GM23338 (cell line): Measurements from ENCODE around the gene ADGRL3. TPM values are rescaled to one million over a fixed set of nuclear protein-coding genes. Genes with fewer than 3 reads are reported as not detected.

Source experiments
- ATAC-seq: fragments of 200-7000 bp; cut with Tn5 transposase; 3 replicates; pipeline ENCODE4 v1.9.1; 2020
- DNase-seq: peaks from one replicate; pipeline ENCODE4 v3.0.0-alpha.2; 2015; ENCODE audit warnings: low spot score
- H2AFZ ChIP-seq: fragments of 200-600 bp; sonication (generic); 2 replicates; pipeline ENCODE4 v1.8.0; 2016; ENCODE audit warnings: antibody characterized with exemption, mild to moderate bottlenecking, moderate library complexity
- H3F3A ChIP-seq: fragments of 200-600 bp; sonication (generic); replicated peaks from 2 replicates; pipeline ENCODE4 v1.8.0; 2017; ENCODE audit warnings: antibody characterized with exemption, mixed run types, low read depth
- H3K27ac ChIP-seq: fragments of 200-600 bp; sonication (generic); 2 replicates; pipeline ENCODE4 v1.6.1; 2016; ENCODE audit warnings: low read depth
- H3K27me3 ChIP-seq: fragments of 200-600 bp; sonication (generic); 2 replicates; pipeline ENCODE4 v1.8.0; 2016; ENCODE audit warnings: mild to moderate bottlenecking, mixed run types, moderate library complexity; ENCODE audit not compliant: insufficient read depth
- H3K36me3 ChIP-seq: fragments of 200-600 bp; sonication (generic); 2 replicates; pipeline ENCODE4 v1.8.0; 2016; ENCODE audit warnings: mild to moderate bottlenecking; ENCODE audit not compliant: insufficient read depth
- H3K4me1 ChIP-seq: fragments of 200-600 bp; sonication (generic); 2 replicates; pipeline ENCODE4 v1.8.0; 2016; ENCODE audit warnings: mild to moderate bottlenecking, moderate library complexity; ENCODE audit not compliant: insufficient read depth
- H3K4me2 ChIP-seq: fragments of 200-600 bp; sonication (generic); 2 replicates; pipeline ENCODE4 v1.7.1; 2017; ENCODE audit warnings: mixed run types
- H3K4me3 ChIP-seq: fragments of 200-600 bp; sonication (generic); 2 replicates; pipeline ENCODE4 v1.6.1; 2016; ENCODE audit warnings: mixed run types
- H3K79me2 ChIP-seq: fragments of 200-600 bp; sonication (generic); replicated peaks from 2 replicates; pipeline ENCODE4 v1.8.0; 2017; ENCODE audit warnings: mild to moderate bottlenecking; ENCODE audit not compliant: insufficient read depth
- H3K9me2 ChIP-seq: fragments of 200-600 bp; sonication (generic); 2 replicates; pipeline ENCODE4 v1.8.0; 2017; ENCODE audit not compliant: insufficient read depth
- H4K20me1 ChIP-seq: fragments of 200-600 bp; sonication (generic); replicated peaks from 2 replicates; pipeline ENCODE4 v1.8.0; 2017; ENCODE audit warnings: mild to moderate bottlenecking; ENCODE audit not compliant: insufficient read depth
- H3K27ac Mint-ChIP-seq: 2 replicates; pipeline ENCODE4 v1.8.0; 2020; ENCODE audit warnings: inconsistent platforms, mild to moderate bottlenecking, moderate library complexity, mixed read lengths
- H3K27me3 Mint-ChIP-seq: 3 replicates; pipeline ENCODE4 v1.8.0; 2022; ENCODE audit warnings: low read depth, mild to moderate bottlenecking, moderate library complexity, mixed read lengths, inconsistent platforms; ENCODE audit not compliant: insufficient read depth, poor library complexity
- H3K36me3 Mint-ChIP-seq: 3 replicates; pipeline ENCODE4 v1.8.0; 2021; ENCODE audit warnings: low read depth, mild to moderate bottlenecking, inconsistent platforms, moderate library complexity, mixed read lengths
- H3K4me1 Mint-ChIP-seq: 3 replicates; pipeline ENCODE4 v1.8.0; 2020; ENCODE audit warnings: mild to moderate bottlenecking, inconsistent platforms, mixed read lengths
- H3K4me3 Mint-ChIP-seq: 3 replicates; pipeline ENCODE4 v1.8.0; 2021; ENCODE audit warnings: moderate library complexity, mild to moderate bottlenecking, inconsistent platforms, mixed read lengths
- H3K9me3 Mint-ChIP-seq: 3 replicates; pipeline ENCODE4 v1.8.0; 2020; ENCODE audit warnings: moderate library complexity, mild to moderate bottlenecking, inconsistent platforms, mixed read lengths
- CREB1 ChIP-seq: fragments of 250-450 bp; sonication (Bioruptor Pico); IDR thresholded peaks from 2 replicates; pipeline ENCODE4 v1.5.0; 2020; ENCODE audit warnings: low read depth, mild to moderate bottlenecking, moderate library complexity
- EZH2 ChIP-seq: fragments of 200-600 bp; sonication (generic); IDR thresholded peaks from one replicate; pipeline ENCODE4 v1.8.0; 2017; ENCODE audit warnings: antibody characterized with exemption, mild to moderate bottlenecking, low read depth; ENCODE audit not compliant: unreplicated experiment
- EZH2phosphoT487 ChIP-seq: fragments of 200-600 bp; sonication (generic); IDR thresholded peaks from one replicate; pipeline ENCODE4 v1.8.1; 2018; ENCODE audit warnings: antibody characterized with exemption; ENCODE audit not compliant: unreplicated experiment
- JUNB ChIP-seq: IDR thresholded peaks from one replicate; pipeline ENCODE4 v1.6.1; 2016; ENCODE audit warnings: antibody characterized with exemption; ENCODE audit not compliant: unreplicated experiment
- NANOG ChIP-seq: IDR thresholded peaks from 2 replicates; pipeline ENCODE4 v1.6.1; 2016; ENCODE audit warnings: antibody characterized with exemption, borderline replicate concordance
- POLR2AphosphoS5 ChIP-seq: IDR thresholded peaks from 2 replicates; pipeline ENCODE4 v1.6.1; 2016; ENCODE audit warnings: antibody characterized with exemption, low read depth
- STAT1 ChIP-seq: IDR thresholded peaks from one replicate; pipeline ENCODE4 v1.6.1; 2016; ENCODE audit warnings: antibody characterized with exemption; ENCODE audit not compliant: unreplicated experiment
- ZNF114 ChIP-seq: fragments of 250-450 bp; sonication (Bioruptor Pico); IDR thresholded peaks from 2 replicates; pipeline ENCODE4 v1.5.0; 2020; ENCODE audit warnings: mild to moderate bottlenecking, moderate library complexity
- ZNF331 ChIP-seq: fragments of 250-450 bp; sonication (Bioruptor Pico); IDR thresholded peaks from 2 replicates; pipeline ENCODE4 v1.5.0; 2020; ENCODE audit warnings: low read depth, mild to moderate bottlenecking, moderate library complexity
- polyA plus RNA-seq: library from polyadenylated mRNA; unstranded; fragments of >200 nt; fragmentation: Nextera tagmentation; extraction: Ambion mirVana; gene quantifications from 2 replicates; pipeline ENCODE4 v1.2.1, GENCODE V29; 2016
- total RNA-seq: library from RNA; depleted of rRNA; stranded (reverse); fragments of >200 nt; shearing (Covaris generic); gene quantifications from 2 replicates; pipeline ENCODE4 v1.2.3, GENCODE V29; 2014
- TF ChIP-seq, protein P1 (sequence below), 2 experiments: fragments of 200-600 bp in 1 of 2; sonication (generic) in 1 of 2; conservative IDR thresholded peaks; 2 replicates each; pipeline versions ENCODE4 v1.5.1 to v1.6.1; 2016 to 2017; ENCODE audit warnings: antibody characterized with exemption in 2 of 2, low read depth in 2 of 2, mild to moderate bottlenecking in 2 of 2, moderate library complexity in 1 of 2
- TF ChIP-seq, protein P2 (sequence below): fragments of 250-450 bp; sonication (Bioruptor Pico); IDR thresholded peaks from 2 replicates; pipeline ENCODE4 v1.5.0; 2020; ENCODE audit warnings: mild to moderate bottlenecking, moderate library complexity
- TF ChIP-seq, protein P3 (sequence below): IDR thresholded peaks from 2 replicates; pipeline ENCODE4 v1.6.1; 2016; ENCODE audit warnings: antibody characterized with exemption

ADGRL3 gene
- total and polyA plus RNA-seq, 2 experiments from 2014 or later = 9.7 to 16.5 TPM

DNA sequence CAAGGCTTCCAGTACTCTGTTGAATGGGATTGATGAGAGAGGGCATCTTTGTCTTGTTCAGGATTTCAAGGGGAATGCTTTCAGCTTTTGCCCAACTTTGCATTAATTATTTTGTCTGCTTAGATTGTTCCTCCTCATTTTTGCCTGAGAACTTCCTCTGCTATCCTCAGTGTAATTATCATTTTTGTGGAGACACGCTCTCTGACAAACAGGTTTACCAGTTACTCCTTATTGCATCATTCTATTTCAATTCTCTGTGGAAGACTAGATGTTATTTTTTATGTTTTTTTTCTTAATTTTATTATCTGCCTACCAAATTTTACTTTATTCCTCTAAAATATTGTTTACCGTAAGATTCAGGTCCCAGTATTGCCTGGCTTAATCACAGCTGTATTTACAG, 349.2 kb downstream of the ADGRL3 start (continued):
- TF ChIP-seq EZH2phosphoT487 (no peak), STAT1 (no peak), POLR2AphosphoS5 (no peak), CREB1 (CRISPR knock-in tag) (no peak), NANOG (no peak)

DNA sequence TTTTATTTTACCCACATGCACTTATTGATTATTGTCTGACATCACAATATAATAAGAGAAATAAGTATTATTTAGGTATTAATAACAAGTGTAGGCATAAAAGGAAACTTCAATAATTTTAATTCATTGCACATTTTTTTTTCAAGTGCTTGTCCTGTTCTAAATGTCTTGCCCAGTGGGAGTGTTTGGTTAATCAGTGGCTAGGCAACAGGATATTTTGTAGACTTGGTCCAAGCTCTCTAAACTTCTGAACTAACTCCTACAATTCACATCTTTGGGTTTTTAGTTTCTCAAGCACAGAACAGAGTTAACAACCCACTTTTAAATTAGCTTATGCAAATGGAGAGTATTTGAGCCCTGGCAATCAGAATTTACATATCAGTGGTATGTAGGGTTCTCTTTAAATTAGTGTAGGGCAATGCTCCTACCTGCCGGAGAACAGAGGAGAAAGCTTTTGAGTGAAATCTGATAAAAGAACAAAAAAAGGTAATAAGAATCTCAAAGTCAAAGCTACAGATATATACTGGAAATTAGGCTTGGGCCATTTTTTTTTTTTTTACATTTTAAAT, 353.5 kb downstream of the ADGRL3 start:
- no peak overlapping the region for H3K4me2 ChIP-seq
- ATAC-seq = peak; percentile 88
- H3K9me2 ChIP-seq = no peaks in the 10 kb centered on the region
- no peaks in the 10 kb centered on the region for H3K79me2 ChIP-seq
- H4K20me1 ChIP-seq = no peaks in the 10 kb centered on the region
- Mint-ChIP-seq H3K36me3 (no peaks in the 10 kb centered on the region), H3K27me3 (no peaks in the 10 kb centered on the region), H3K4me3 (no peak overlapping the region), H3K27ac (no peak overlapping the region), H3K9me3 (no peaks in the 10 kb centered on the region), H3K4me1 (peaks cover 33% of the 10 kb centered on the region)
- H3K36me3 ChIP-seq = no peaks in the 10 kb centered on the region
- H3K4me1 ChIP-seq = 0 out of 2 replicates have a peak, but pooled peaks cover 15% of the 10 kb centered on the region
- H3K27me3 ChIP-seq = no peaks in the 10 kb centered on the region
- no peak overlapping the region for H3K27ac ChIP-seq
- no peak overlapping the region for H2AFZ ChIP-seq
- peak; percentile 54 for DNase-seq
- H3F3A ChIP-seq = no peaks in the 10 kb centered on the region
- no peak overlapping the region for H3K4me3 ChIP-seq
- TF ChIP-seq ZNF114 (no peak), CREB1 (CRISPR knock-in tag) (no peak), EZH2 (no peak), EZH2phosphoT487 (no peak), STAT1 (no peak), JUNB (no peak), NANOG (no peak), ZNF331 (CRISPR knock-in tag) (no peak), POLR2AphosphoS5 (no peak)
- TF ChIP-seq, protein P1, sequence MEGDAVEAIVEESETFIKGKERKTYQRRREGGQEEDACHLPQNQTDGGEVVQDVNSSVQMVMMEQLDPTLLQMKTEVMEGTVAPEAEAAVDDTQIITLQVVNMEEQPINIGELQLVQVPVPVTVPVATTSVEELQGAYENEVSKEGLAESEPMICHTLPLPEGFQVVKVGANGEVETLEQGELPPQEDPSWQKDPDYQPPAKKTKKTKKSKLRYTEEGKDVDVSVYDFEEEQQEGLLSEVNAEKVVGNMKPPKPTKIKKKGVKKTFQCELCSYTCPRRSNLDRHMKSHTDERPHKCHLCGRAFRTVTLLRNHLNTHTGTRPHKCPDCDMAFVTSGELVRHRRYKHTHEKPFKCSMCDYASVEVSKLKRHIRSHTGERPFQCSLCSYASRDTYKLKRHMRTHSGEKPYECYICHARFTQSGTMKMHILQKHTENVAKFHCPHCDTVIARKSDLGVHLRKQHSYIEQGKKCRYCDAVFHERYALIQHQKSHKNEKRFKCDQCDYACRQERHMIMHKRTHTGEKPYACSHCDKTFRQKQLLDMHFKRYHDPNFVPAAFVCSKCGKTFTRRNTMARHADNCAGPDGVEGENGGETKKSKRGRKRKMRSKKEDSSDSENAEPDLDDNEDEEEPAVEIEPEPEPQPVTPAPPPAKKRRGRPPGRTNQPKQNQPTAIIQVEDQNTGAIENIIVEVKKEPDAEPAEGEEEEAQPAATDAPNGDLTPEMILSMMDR (conservative IDR thresholded peaks at IDR 0.05; ENCODE audit: low read depth in 2 of 2) = no peak
- TF ChIP-seq, protein P2, sequence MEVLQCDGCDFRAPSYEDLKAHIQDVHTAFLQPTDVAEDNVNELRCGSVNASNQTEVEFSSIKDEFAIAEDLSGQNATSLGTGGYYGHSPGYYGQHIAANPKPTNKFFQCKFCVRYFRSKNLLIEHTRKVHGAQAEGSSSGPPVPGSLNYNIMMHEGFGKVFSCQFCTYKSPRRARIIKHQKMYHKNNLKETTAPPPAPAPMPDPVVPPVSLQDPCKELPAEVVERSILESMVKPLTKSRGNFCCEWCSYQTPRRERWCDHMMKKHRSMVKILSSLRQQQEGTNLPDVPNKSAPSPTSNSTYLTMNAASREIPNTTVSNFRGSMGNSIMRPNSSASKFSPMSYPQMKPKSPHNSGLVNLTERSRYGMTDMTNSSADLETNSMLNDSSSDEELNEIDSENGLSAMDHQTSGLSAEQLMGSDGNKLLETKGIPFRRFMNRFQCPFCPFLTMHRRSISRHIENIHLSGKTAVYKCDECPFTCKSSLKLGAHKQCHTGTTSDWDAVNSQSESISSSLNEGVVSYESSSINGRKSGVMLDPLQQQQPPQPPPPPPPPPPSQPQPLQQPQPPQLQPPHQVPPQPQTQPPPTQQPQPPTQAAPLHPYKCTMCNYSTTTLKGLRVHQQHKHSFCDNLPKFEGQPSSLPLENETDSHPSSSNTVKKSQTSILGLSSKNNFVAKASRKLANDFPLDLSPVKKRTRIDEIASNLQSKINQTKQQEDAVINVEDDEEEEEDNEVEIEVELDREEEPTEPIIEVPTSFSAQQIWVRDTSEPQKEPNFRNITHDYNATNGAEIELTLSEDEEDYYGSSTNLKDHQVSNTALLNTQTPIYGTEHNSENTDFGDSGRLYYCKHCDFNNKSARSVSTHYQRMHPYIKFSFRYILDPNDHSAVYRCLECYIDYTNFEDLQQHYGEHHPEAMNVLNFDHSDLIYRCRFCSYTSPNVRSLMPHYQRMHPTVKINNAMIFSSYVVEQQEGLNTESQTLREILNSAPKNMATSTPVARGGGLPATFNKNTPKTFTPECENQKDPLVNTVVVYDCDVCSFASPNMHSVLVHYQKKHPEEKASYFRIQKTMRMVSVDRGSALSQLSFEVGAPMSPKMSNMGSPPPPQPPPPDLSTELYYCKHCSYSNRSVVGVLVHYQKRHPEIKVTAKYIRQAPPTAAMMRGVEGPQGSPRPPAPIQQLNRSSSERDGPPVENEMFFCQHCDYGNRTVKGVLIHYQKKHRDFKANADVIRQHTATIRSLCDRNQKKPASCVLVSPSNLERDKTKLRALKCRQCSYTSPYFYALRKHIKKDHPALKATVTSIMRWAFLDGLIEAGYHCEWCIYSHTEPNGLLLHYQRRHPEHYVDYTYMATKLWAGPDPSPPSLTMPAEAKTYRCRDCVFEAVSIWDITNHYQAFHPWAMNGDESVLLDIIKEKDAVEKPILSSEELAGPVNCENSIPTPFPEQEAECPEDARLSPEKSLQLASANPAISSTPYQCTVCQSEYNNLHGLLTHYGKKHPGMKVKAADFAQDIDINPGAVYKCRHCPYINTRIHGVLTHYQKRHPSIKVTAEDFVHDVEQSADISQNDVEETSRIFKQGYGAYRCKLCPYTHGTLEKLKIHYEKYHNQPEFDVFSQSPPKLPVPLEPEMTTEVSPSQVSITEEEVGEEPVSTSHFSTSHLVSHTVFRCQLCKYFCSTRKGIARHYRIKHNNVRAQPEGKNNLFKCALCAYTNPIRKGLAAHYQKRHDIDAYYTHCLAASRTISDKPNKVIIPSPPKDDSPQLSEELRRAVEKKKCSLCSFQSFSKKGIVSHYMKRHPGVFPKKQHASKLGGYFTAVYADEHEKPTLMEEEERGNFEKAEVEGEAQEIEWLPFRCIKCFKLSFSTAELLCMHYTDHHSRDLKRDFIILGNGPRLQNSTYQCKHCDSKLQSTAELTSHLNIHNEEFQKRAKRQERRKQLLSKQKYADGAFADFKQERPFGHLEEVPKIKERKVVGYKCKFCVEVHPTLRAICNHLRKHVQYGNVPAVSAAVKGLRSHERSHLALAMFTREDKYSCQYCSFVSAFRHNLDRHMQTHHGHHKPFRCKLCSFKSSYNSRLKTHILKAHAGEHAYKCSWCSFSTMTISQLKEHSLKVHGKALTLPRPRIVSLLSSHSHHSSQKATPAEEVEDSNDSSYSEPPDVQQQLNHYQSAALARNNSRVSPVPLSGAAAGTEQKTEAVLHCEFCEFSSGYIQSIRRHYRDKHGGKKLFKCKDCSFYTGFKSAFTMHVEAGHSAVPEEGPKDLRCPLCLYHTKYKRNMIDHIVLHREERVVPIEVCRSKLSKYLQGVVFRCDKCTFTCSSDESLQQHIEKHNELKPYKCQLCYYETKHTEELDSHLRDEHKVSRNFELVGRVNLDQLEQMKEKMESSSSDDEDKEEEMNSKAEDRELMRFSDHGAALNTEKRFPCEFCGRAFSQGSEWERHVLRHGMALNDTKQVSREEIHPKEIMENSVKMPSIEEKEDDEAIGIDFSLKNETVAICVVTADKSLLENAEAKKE (CRISPR knock-in tag) = no peak
- TF ChIP-seq, protein P3, sequence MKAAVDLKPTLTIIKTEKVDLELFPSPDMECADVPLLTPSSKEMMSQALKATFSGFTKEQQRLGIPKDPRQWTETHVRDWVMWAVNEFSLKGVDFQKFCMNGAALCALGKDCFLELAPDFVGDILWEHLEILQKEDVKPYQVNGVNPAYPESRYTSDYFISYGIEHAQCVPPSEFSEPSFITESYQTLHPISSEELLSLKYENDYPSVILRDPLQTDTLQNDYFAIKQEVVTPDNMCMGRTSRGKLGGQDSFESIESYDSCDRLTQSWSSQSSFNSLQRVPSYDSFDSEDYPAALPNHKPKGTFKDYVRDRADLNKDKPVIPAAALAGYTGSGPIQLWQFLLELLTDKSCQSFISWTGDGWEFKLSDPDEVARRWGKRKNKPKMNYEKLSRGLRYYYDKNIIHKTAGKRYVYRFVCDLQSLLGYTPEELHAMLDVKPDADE = no peak
